NT2/D1 (cell line): ENCODE data around the gene SCUBE3.

ENCODE experiments used
- SUZ12 ChIP-seq: IDR thresholded peaks from 2 replicates; pipeline ENCODE4 v1.6.1; 2011; ENCODE audit not compliant: insufficient read length, insufficient read depth; ENCODE audit errors: extremely low read depth
- YY1 ChIP-seq: IDR thresholded peaks from 2 replicates; pipeline ENCODE4 v1.6.1; 2011; ENCODE audit not compliant: insufficient read length, insufficient read depth
- ZNF274 ChIP-seq: IDR thresholded peaks from 2 replicates; pipeline ENCODE4 v1.6.1; 2011; ENCODE audit warnings: mild to moderate bottlenecking, low read depth, low read length

- no peak for TF ChIP-seq ZNF274
- TF ChIP-seq YY1: no peak
- no peak for TF ChIP-seq SUZ12
Observed at GRCh38 chr6:35178012-35178411, 35.7 kb upstream of the SCUBE3 start.
